Effector CD4-positive, alpha-beta T cell (primary cell): ENCODE results near the gene KCNH1.

ENCODE experiments used
- DNase-seq: peaks from one replicate; pipeline ENCODE4 v3.0.0-alpha.2; 2020

The KCNH1 gene

DNA sequence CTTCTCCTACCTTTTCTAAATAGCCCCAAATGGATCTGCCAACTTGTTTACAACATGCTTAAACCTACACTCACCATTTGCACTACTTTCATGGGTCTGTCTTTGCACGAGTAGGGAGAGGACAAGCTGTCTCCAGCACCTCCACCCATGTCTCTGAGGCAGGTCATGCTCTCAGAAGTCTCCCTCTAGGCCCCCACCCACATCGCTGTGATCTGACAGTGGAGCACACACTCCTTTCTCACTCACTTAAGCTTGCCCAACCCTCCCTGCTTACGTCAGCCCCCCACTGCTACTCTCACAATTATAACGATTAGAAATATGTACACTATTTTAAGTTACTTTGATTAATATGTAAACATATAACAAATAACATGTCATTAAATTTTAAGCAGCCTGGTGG is 141.1 kb downstream of the KCNH1 start:
- DNase-seq: no peak

DNA sequence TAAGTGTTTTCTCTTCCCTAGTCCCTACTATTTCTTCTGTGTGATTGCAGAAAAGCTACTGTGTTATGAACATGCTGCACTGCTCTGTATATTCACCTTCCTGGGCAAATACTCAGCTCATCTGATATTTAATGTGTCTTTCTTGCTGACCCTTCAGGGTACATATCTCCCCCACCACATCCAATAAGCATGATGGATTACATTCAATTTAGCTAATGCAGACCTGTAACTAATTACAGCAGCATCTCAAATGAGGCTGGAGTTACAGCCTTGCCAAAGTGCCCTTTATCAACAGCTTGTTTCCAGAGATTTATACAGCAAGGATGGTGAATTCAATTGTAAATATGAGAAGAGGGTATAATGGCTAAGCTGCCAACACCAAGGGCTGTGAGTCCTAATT is 144.0 kb downstream of the KCNH1 start:
- DNase-seq: no peak

DNA sequence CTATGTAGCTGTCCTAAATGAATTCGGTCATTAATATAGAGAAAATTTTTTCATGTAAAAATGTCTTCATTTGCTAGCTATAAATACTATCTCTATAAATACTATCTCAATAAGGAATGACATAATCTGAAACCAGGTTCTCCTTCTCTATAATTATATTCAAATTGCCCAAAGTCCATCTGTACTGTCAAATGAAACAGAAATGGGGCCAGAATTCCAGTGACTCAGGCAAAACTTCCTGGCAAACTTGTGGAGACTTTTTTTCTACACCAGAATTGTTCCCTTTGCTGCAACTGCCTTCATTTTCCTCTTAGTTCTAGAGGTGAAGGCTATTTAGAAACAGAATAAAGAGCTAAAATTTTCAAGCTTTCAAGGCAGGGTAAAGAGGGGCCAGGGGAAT is 152.5 kb downstream of the KCNH1 start:
- no peak for DNase-seq

DNA sequence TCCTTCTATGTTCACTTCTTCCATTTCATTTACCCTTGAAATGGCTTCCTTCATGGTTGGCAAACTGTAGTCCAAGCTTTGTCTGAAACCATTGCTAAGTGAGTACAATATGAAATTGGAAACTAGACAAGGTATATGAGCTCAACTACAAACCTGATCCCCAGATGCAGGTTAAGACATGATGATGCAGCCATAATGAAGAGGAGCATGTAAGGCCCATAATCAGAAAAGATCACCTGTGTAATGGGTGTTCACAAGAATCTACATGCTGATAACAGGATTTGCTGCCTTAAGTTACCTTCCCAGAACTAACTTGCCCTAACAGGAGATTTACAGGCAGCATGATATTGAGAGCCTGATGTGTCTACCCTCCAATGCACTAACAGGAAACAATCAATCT is 153.9 kb downstream of the KCNH1 start:
- DNase-seq: no peak

- DNase-seq: no peak
Observed at GRCh38 chr1:210978974-210979354, 155.0 kb downstream of the KCNH1 start.

GRCh38 chr1:210978316-210978973 is 155.5 kb downstream of the KCNH1 start:
- no peak for DNase-seq

DNA sequence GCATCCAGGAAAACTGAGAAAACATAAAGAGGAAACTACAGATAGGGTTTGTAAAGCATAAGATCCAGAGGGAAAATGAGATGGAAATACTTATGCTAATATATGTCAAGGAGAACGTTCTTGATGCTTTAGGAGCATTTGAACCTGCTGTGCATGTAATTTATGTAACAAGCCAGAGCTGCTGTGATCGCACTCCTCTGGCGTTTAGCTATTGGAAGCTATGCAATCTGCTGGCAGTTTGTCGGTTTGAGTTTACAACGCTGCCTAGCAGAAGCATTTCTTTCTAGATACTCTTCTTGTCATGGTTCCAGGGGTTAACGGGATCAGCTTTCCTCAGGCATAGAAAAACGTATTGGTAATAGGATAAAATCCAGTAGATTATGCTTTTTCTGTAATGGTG is 182.7 kb downstream of the KCNH1 start:
- no peak for DNase-seq

DNA sequence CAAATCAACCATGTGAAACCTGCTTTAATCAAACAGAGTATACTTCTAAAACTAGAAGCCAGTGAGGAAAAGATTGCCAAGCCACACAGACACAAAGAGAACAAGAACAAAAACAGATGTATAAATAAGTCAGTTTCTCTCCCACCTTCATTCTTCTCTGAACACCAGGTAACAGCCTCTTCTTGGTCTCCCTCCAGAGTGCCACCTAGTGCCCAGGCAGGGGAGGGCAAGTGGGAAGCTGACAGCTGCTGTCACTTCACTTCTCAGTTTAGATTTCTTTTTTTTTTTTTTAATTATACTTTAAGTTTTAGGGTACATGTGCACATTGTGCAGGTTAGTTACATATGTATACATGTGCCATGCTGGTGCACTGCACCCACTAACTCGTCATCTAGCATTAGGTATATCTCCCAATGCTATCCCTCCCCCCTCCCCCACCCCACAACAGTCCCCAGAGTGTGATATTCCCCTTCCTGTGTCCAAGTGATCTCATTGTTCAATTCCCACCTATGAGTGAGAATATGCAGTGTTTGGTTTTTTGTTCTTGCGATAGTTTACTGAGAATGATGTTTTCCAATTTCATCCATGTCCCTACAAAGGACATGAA is 183.9 kb downstream of the KCNH1 start:
- peak; percentile 19 for DNase-seq

GRCh38 chr1:210949489-210949888 is 184.5 kb downstream of the KCNH1 start:
- no peak for DNase-seq

DNA sequence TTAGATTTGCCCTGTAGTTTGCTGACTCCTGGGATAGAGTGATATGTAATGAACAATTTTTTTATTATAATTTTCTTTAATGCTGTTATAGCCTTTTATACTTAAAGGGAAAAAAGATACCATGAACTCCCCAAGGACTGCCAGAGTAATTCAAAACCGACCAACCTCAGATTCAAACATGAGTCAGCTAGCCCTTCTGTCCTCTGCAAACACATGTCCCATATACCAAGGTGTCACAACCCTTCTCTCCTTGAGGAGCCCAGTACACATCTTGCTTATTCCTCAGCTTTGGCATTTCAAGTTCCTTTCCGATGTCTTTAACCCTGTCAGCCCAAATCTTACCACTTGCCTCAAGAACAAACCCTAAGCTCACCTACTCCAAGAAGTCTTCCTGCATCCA is 184.9 kb downstream of the KCNH1 start:
- no peak for DNase-seq

- no peak for DNase-seq
Observed at GRCh38 chr1:210944252-210944651, 189.7 kb downstream of the KCNH1 start.

DNA sequence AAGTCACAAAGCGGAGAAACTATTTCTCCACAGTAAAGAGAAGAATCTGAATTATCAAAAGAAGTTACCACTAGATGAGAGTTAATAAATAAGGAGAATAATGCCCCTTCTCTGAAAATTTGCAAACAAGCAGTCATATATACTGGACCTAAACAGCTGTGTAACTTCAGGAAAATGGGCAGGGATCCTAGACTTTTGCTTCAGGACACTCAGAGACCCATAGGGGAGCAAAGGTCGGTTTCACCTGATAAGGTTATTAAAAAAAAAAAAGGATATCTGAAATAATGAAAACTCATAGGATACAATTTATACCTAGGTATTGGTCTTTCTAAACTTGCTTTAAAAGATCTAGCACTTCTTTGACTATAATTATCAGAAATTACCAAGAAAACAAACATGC is 191.4 kb downstream of the KCNH1 start:
- no peak for DNase-seq

GRCh38 chr1:210940081-210940617 is 193.8 kb downstream of the KCNH1 start:
- no peak for DNase-seq

- no peak for DNase-seq
Observed at GRCh38 chr1:210938416-210938925, 195.5 kb downstream of the KCNH1 start.

GRCh38 chr1:210937846-210938245 is 196.1 kb downstream of the KCNH1 start:
- DNase-seq: no peak

DNA sequence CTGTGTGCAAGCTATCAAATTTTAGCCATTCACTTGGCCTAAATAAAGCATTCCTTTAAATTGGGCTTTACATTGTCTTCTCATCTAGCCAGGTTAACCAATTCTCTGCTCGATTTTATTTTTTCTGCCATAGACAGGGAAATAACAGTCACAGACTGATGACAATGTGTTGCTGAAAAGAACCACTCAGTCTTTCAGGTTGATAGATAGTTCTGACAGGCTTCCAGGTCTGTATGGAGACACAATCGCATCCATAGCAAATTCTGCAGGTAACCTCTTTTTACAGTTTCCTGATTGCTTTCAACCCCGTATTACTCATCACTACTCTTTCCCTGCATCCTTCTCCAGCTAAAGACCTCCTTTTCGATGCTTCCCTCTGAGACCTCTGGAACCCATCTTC is 198.0 kb downstream of the KCNH1 start:
- DNase-seq: no peak

- no peak for DNase-seq
Observed at GRCh38 chr1:210932104-210932503, 201.8 kb downstream of the KCNH1 start.

GRCh38 chr1:210922666-210923065 is 211.3 kb downstream of the KCNH1 start:
- DNase-seq: no peak

- DNase-seq: no peak
Observed at GRCh38 chr1:210920716-210921694, 212.9 kb downstream of the KCNH1 start.

GRCh38 chr1:210920258-210920657 is 213.7 kb downstream of the KCNH1 start:
- no peak for DNase-seq

GRCh38 chr1:210918893-210919292 is 215.1 kb downstream of the KCNH1 start:
- DNase-seq: no peak

DNA sequence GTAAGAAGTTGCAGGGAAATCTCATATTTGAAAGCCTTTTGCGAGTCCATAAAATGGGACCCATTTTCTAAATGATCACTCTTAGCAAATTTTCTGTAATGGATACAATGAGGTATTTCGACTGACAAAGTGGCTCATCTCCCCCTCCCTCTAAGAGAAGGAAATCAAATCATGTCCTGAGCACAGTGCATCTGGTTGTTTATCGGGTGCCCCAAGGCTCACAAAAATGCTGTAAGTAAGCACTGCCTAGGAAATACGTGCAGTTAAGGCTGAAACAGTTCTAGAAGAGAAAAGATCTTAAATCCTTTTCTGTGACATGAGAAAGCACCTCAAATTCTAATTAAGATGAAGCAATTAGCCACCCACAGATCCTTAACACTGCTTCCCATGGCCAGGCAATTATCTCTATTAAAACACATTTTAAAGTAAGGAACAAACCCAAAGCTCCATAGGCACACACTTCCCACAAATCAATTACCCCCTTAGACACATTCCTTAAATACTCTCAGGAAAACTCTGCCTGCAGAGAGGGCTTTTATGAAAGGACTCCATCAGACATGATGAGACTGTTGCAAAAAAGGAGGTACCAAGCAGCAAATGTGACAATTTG is 216.3 kb downstream of the KCNH1 start:
- DNase-seq: no peak

GRCh38 chr1:210916548-210916947 is 217.4 kb downstream of the KCNH1 start:
- DNase-seq: no peak
